Hypothalamus (tissue), 51 donors: ENCODE measurements around the gene CLSTN2.

Source experiments
- DNase-seq, 51 donors: peaks; one replicate each; lab custom pipeline; 2025; lab: John Stamatoyannopoulos, UW

CLSTN2 gene

GRCh38 chr3:140467104-140467577 is 532.2 kb downstream of the CLSTN2 start:
- DNase-seq: peak in 3 of 51 donors; percentile 1 to 40 (median 19)

GRCh38 chr3:140467796-140468315 is 532.9 kb downstream of the CLSTN2 start:
- no peak for DNase-seq

DNA sequence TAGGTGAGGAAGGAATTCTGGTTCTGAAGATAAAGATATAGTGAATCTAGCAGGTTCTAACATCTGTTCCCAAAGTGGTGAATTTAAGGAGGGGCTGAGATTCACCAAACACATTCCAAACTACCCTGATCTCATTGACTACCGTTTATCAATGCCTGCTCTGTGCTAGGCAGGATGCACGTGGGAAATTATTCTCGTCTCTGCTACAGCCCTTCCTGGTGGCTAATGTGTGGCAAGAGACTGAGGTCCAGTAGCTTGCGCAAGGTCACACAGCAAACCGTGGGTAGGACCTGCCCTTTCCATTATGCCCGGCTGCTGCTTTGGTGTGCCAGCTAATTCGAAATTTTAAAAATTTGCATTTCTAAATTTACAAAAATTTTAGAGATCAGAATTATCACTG is 533.4 kb downstream of the CLSTN2 start:
- no peak for DNase-seq

GRCh38 chr3:140469491-140469890 is 534.5 kb downstream of the CLSTN2 start:
- no peak for DNase-seq

- DNase-seq: no peak
Measured at GRCh38 chr3:140470211-140470610, 535.2 kb downstream of the CLSTN2 start.

DNA sequence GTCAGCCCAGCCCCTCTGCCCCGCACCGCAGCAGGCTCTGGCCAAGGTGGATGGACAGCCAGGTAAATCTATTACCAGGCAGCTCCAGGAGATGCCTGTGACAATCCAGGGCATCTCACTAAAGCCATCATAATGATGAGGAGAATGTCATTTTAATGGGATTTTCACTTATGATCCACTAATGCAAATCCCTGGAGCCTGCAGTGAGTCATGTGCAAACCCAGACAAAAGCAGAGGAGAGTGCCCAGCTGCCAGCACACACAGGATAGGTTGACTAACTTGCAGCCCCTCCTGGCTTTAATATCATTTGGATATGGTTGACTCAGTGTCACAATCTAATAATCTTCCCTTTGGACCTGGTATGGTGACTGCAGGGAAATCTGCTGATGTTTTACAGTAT is 536.0 kb downstream of the CLSTN2 start:
- DNase-seq: no peak

DNA sequence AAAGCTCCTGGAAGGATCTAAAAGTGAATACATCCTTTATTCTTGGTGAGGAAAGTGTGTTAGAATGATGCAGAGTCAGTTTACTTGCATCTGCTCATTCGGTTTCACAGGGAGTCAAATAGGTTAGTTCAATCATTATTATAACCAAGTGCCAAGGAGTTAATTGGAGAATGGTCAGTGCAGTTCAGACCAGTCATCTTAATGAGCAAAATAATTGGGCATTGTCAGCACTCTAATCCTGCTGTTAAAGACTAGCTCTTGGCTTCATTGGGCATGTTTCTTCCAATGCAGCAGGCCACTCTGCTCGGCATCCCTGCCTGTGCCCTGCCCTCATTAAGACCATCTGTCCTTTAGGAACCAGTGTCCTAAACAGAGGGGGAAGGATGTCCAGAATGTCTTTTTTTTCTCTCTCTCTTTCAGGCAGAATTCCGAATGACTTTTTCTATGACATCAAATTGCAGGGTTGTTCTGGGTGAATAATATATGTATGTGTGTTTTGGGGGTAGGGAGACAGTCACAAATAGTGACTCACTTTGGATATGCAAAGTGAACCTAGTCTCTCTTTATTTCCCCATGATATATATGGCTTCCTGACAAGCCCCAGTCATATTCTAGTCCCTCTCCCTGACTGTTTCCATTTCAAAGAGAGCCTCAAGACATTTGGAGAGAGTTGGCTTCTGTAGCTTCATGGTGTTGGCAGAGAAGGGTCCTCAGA is 537.5 kb downstream of the CLSTN2 start:
- DNase-seq: no peak

DNA sequence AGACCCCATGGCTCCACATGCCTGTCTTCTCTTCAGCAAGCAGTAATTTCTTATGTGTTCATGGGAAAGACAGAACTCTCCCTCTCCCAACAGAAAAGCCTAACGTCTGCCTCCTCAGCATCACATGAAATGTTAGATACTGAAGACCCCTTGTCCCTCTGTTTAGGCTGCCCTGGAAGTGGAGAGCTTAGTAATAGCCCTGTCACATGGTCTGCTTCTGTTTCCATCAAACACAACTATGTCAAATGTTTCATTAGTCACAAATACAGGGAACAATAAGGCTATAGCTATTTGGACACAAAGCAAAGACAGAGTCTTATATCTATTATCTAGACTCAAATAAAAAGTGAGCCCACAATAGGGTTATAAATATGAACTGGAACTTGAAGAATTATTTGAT is 552.6 kb downstream of the CLSTN2 start:
- DNase-seq: no peak

- DNase-seq: no peak
Measured at GRCh38 chr3:140493271-140493670, 558.3 kb downstream of the CLSTN2 start.

DNA sequence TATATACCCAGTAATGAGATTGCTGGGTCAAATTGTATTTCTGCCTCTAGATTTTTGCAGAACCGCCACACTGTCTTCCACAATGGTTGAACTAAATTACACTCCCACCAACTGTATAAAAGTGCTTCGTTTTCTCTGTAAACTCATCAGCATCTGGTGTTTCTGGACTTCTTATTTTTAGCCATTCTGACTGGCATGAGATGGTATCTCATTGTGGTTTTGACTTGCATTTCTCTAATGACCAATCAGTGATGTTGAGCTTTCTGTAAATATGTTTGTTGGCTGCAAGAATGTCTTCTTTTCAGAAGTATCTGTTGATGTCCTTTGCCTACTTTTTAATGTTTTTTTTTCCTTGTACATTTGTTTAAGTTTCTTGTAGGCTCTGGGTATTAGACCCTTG is 560.0 kb downstream of the CLSTN2 start:
- no peak for DNase-seq

DNA sequence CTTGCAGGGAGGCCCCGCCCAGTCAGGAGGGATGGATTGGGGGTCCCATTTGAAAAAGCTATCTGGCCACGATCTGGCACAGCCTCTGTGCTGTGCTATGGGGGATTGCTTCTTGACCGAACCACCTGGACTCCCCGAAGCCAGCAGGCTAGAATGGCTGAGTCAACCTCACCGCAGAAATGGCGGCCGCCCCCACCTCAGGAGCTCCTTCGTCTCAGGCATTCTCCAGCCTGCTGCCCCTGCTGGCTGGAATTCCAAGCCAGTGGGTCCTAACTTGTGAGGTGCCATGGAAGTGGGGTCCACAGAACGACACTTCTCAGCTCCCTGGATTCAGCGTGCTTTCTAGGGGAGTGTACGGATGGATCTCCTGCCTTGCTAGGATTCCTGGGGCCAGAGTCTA is 562.3 kb downstream of the CLSTN2 start:
- DNase-seq: no peak

GRCh38 chr3:140499114-140499757 is 564.3 kb downstream of the CLSTN2 start:
- peak in 1 of 51 donors; percentile 7 for DNase-seq

DNA sequence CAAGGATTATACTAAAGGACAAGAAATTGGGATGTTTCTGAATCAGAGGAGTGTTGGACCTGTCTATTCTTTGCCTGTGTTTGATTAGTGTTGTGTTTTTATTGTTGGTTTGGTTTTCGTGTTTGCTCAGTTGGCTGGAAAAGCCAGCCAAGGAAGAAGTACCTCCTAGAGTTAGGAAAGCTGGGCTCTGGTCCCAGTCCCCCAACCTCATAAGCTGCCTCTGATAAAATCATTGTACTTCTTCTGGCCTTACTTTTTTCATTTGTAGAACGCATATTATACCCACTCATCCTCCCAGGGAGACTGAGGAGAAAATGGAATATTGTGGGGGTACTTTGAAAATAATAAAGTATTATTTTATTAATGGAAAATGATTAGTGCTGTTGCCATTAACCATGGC is 565.5 kb downstream of the CLSTN2 start:
- no peak for DNase-seq

GRCh38 chr3:140501061-140501769 is 566.2 kb downstream of the CLSTN2 start:
- DNase-seq: no peak

GRCh38 chr3:140501770-140502364 is 566.9 kb downstream of the CLSTN2 start:
- no peak for DNase-seq

- DNase-seq: peak in 5 of 51 donors; percentile 1 to 7 (median 5)
Measured at GRCh38 chr3:140505213-140505612, 570.2 kb downstream of the CLSTN2 start.

- DNase-seq: peak in 1 of 51 donors; percentile 3
Measured at GRCh38 chr3:140505876-140506275, 570.9 kb downstream of the CLSTN2 start.

GRCh38 chr3:140508550-140508949 is 573.6 kb downstream of the CLSTN2 start:
- no peak for DNase-seq

DNA sequence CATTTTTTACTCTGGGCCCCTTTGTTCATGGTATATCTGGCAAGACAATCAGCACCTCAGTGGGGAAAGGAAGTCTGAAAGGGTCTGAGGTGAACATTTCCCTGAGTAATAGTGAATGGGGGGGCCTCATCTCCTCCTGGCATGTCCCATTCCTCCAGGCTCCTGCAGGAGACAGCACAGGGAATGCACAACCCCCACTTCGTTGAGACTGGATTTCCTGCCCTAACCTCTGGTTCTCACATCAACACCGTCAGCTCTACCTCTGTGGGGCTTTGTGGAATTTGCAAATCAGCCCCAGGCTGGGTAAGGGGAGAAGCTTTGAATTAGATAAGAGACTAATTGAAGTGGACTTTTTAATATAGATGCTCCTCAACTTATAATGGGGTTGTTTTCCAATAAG is 574.5 kb downstream of the CLSTN2 start:
- DNase-seq: no peak

- DNase-seq: no peak
Measured at GRCh38 chr3:140510303-140510861, 575.4 kb downstream of the CLSTN2 start.
